OCI-LY7 (cell line): ENCODE results near the gene KCNMA1. TPM values are rescaled to one million over a fixed set of nuclear protein-coding genes. Genes with fewer than 3 reads are reported as not detected.
"Not testable (repeated sequence)": the region's sequence is repeated elsewhere in the genome, so short reads cannot be mapped to it uniquely, and the experiment has no call there.

Experiments used
- BruUV-seq: library from RNA; stranded (reverse); fragments of 400-500 nt; replicated peaks from 2 replicates; lab custom pipeline; 2021; lab: Mats Ljungman, UMichigan
- CTCF ChIA-PET: fragments of 300-600 bp; sonication (Branson Sonifier 250); formaldehyde crosslinking; loops from one replicate; lab custom pipeline; 2022; ENCODE audit warnings: antibody characterized with exemption; ENCODE audit not compliant: unreplicated experiment; lab: Charles Lee
- POLR2A ChIA-PET: fragments of 300-600 bp; sonication (Branson Sonifier 250); formaldehyde crosslinking; loops from one replicate; lab custom pipeline; 2022; ENCODE audit warnings: antibody characterized with exemption; lab: Charles Lee
- DNase-seq: peaks from one replicate; pipeline ENCODE4 v3.0.0-alpha.2; 2015; ENCODE audit warnings: low spot score
- H2AFZ ChIP-seq: fragments of 200-600 bp; sonication (generic), shearing (Covaris generic); 2 replicates; pipeline ENCODE4 v1.6.1; 2014; ENCODE audit warnings: mild to moderate bottlenecking, antibody characterized with exemption, low read length, moderate library complexity
- H3K27ac ChIP-seq: fragments of 200-600 bp; sonication (generic); 2 replicates; pipeline ENCODE4 v1.5.1; 2014; ENCODE audit warnings: mixed run types, low read depth, mild to moderate bottlenecking, moderate library complexity, low read length, inconsistent platforms; ENCODE audit not compliant: poor library complexity, severe bottlenecking
- H3K36me3 ChIP-seq: fragments of 200-600 bp; sonication (generic); 2 replicates; pipeline ENCODE4 v1.6.1; 2014; ENCODE audit warnings: mild to moderate bottlenecking, antibody characterized with exemption, low read length, moderate library complexity, mixed read lengths; ENCODE audit not compliant: insufficient read depth
- H3K4me1 ChIP-seq: fragments of 200-600 bp; sonication (generic); 2 replicates; pipeline ENCODE4 v1.5.1; 2014; ENCODE audit warnings: mild to moderate bottlenecking, low read length; ENCODE audit not compliant: insufficient read depth, poor library complexity, severe bottlenecking
- H3K4me2 ChIP-seq: fragments of 200-600 bp; sonication (generic); 2 replicates; pipeline ENCODE4 v1.6.1; 2014; ENCODE audit warnings: mild to moderate bottlenecking, low read length
- H3K4me3 ChIP-seq: fragments of 200-600 bp; sonication (generic); 2 replicates; pipeline ENCODE4 v1.5.1; 2014; ENCODE audit warnings: mild to moderate bottlenecking, low read depth, low read length; ENCODE audit not compliant: poor library complexity, severe bottlenecking
- H3K79me2 ChIP-seq: fragments of 200-600 bp; sonication (generic); 2 replicates; pipeline ENCODE4 v1.6.1; 2016; ENCODE audit warnings: low read depth, mild to moderate bottlenecking, low read length, moderate library complexity, mixed read lengths; ENCODE audit not compliant: insufficient read depth
- H3K9me2 ChIP-seq: fragments of 200-600 bp; sonication (generic); 2 replicates; pipeline ENCODE4 v1.6.1; 2016; ENCODE audit warnings: mild to moderate bottlenecking, low read length, mixed read lengths; ENCODE audit not compliant: insufficient read depth
- H3K9me3 ChIP-seq: fragments of 200-600 bp; sonication (generic); 2 replicates; pipeline ENCODE4 v1.6.1; 2014; ENCODE audit warnings: mild to moderate bottlenecking, mixed run types, low read length, mixed read lengths
- H4K20me1 ChIP-seq: fragments of 200-600 bp; sonication (generic); 2 replicates; pipeline ENCODE4 v1.6.1; 2014; ENCODE audit warnings: mild to moderate bottlenecking, antibody characterized with exemption, low read length, moderate library complexity, mixed read lengths; ENCODE audit not compliant: insufficient read depth
- CTCF ChIP-seq: fragments of 200-600 bp; sonication (generic); conservative IDR thresholded peaks from 2 replicates; pipeline ENCODE4 v1.5.1; 2014; ENCODE audit warnings: mild to moderate bottlenecking, antibody characterized with exemption, low read length, moderate library complexity, mixed read lengths
- EZH2phosphoT487 ChIP-seq: fragments of 200-600 bp; sonication (generic); IDR thresholded peaks from 2 replicates; pipeline ENCODE4 v1.6.1; 2018; ENCODE audit warnings: low read depth, borderline replicate concordance, mild to moderate bottlenecking, mixed run types, antibody characterized with exemption, low read length, moderate library complexity, mixed read lengths
- intact Hi-C: fragments of 100-400 bp; cut with micrococcal nuclease; formaldehyde crosslinking; loops from one replicate; pipeline ENCODE4 v1.10.0; 2022; ENCODE audit not compliant: unreplicated experiment
- total RNA-seq, 2 experiments: library from RNA; depleted of rRNA in 1 of 2; stranded (reverse); fragments of >200 nt in 1 of 2; shearing (Covaris generic) in 1 of 2; gene quantifications; 2 replicates each; pipeline ENCODE4 v1.2.3, GENCODE V29; 2014 to 2022

KCNMA1 gene
- total RNA-seq, 2 experiments from 2014 or later: not detected

GRCh38 chr10:77413231-77413630 is 224.4 kb downstream of the KCNMA1 start:
- no peaks in the 10 kb centered on the region for H3K4me1 ChIP-seq

GRCh38 chr10:77412573-77413133 is 225.0 kb downstream of the KCNMA1 start:
- POLR2A ChIA-PET, DNase-seq, H3K9me3 ChIP-seq, H2AFZ ChIP-seq, H3K9me2 ChIP-seq, intact Hi-C loops, H3K79me2 ChIP-seq, H3K4me2 ChIP-seq, CTCF ChIA-PET, BruUV-seq, H3K4me1 ChIP-seq, H3K27ac ChIP-seq, H3K4me3 ChIP-seq, H3K36me3 ChIP-seq, H4K20me1 ChIP-seq: not testable (repeated sequence)

More at GRCh38 chr10:77413231-77413630, 224.4 kb downstream of the KCNMA1 start:
- ChIA-PET POLR2A (no interaction called here), CTCF (no interaction called here)
- Histone ChIP-seq H3K27ac (no peak overlapping the region), H3K79me2 (no peaks in the 10 kb centered on the region), H3K36me3 (no peaks in the 10 kb centered on the region), H3K9me2 (no peaks in the 10 kb centered on the region), H3K4me3 (no peak overlapping the region), H2AFZ (no peak overlapping the region), H4K20me1 (no peaks in the 10 kb centered on the region), H3K9me3 (no peaks in the 10 kb centered on the region), H3K4me2 (no peak overlapping the region)
- no peak for DNase-seq
- no TSS peak for BruUV-seq
- intact Hi-C loops: no loop called here
- TF ChIP-seq EZH2phosphoT487 (no peak), CTCF (no peak)

GRCh38 chr10:77411805-77412204 is 225.8 kb downstream of the KCNMA1 start:
- intact Hi-C loops: no loop called here
- ChIA-PET POLR2A (no interaction called here), CTCF (interaction anchor here (0.6 kb wide), 1 partner anchor 46 kb away, joined by 3 read pairs; no protein-coding TSS in a partner anchor)
- Histone ChIP-seq H3K9me3 (no peaks in the 10 kb centered on the region), H3K27ac (no peak overlapping the region), H3K4me2 (no peak overlapping the region), H3K36me3 (no peaks in the 10 kb centered on the region), H3K4me1 (no peaks in the 10 kb centered on the region), H3K79me2 (no peaks in the 10 kb centered on the region), H2AFZ (no peak overlapping the region), H3K4me3 (no peak overlapping the region), H4K20me1 (no peaks in the 10 kb centered on the region), H3K9me2 (no peaks in the 10 kb centered on the region)
- no peak for DNase-seq
- BruUV-seq: no TSS peak
- TF ChIP-seq CTCF: no peak
- TF ChIP-seq EZH2phosphoT487: no peak
